ENCODE measurements around the gene CRAT.

The CRAT gene

DNA sequence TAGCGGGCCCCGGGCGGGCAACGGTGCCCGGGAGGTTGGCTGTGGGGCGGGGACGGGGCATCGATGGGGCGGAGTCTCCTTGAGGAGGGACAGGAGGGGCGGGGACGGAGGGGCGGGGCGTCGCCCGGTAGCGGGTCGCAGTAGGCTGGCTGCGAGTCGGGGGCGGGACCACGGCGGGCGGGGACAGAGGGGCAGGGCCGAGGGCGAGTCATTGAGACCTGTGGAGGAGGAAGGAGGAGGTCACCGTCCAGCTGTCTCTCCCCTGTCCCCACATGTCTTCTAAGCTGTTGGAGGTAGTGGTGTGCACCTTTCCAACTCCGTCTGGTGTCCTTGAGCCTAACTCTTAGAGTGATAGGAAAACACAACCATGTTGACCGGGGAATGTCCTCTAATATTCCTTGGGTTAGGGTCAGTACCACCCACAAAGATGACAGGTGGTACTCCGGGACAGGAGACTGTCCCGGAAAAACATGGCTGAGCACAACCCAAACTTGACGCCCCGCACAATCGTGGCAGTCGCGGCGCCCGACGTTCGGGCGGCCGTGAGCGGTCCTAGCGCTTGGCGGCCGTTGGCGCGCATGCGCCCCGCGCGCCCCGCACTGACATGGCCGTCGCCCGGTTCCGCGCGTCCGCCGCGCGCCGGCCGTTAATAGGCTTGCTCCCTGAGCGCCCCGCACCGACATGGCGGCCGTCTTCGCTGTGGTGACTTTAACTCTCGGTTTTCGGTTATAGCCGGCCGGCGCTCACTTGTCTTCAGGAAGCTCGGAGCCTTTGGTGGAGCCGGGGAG, at the start of gene CRAT, which contains the start of gene PTPA:
TSS of gene CRAT (minus strand) at position 54 of the 788 bp plus-strand sequence. CDS start 284 bp downstream, outside the sequence.
TSS of gene PTPA (plus strand) at position 676 of the 788 bp plus-strand sequence. CDS start 186 bp downstream, outside the sequence.
- peak; percentile 93 to 95 for DNase-seq (ENCODE audit: low read depth in 1 of 2, low spot score in 1 of 2)

- DNase-seq (ENCODE audit: low read depth in 1 of 2, low spot score in 1 of 2): no peak
These were observed 45.6 kb upstream of the CRAT start for GRCh38 chr9:129156163-129156562.

- no peak for DNase-seq (ENCODE audit: low read depth in 1 of 2, low spot score in 1 of 2)
These were observed 44.4 kb upstream of the CRAT start for GRCh38 chr9:129154866-129155477.

DNA sequence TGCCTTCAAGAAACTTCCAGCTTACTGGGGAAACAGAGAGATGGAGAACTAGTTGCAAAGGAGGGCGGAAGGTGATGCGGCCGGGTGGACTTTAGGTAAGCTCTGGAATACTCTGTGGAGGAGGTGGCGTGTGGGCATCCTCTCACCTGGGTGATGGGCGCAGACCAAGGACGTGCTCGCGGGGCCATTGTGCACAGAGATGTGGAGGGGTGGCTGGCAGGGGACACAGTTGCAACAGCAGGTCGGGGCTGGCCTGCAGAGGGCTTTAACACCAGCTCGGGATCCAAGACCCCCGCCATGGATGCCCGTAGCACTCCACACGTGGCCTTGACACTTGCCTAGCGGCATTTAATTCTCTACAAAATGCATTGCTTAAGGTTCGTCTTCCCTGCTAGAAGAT, 40.9 kb upstream of the CRAT start:
- DNase-seq (ENCODE audit: low read depth in 1 of 2, low spot score in 1 of 2): no peak

DNA sequence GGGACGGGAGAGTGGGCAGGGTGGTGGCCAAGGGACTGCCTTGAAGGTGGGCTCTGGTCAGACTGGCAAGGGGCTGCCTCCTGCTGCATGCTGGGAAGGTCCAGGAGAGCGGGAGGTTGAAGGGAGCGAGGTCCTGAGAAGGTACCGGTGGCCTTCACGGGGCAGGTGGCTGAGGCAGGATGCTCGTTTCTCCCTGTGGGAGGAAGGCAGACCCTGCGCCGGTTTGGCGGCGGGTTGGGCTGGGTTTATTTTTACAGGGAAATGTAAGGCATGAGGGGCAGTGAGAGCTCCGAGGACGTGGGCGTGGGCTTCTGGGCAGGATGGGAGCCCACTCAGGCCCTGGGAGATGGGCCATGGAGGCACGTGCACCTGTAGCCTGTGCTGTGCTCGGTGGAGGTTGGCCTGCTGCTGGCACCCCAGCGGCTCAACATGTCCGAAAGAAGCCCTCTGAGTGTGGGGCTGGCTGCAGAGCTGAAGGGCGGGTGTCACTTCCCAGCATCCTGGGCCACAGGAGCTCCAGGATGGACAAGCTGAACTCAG, 40.1 kb upstream of the CRAT start:
- DNase-seq (ENCODE audit: low read depth in 1 of 2, low spot score in 1 of 2): no peak

DNA sequence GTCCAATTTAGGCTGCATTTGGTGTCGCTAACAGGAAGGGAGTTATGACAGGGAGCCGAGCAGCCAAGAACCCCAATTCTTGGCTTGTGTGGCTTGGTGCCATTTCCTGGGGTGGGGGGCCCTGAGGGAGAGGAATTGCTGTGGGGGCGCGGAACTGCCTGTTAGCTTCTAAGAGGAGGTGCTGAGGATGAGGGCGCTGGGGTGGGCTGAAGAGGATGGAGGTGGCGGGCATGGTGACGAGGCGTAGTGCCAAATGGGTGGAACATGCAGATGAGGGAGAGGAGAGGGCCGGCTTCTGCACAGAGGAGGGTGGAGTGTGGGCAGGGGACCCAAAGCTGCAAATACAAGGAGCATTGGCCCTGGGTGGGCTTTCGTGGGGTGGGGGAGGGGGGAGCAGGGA, 39.5 kb upstream of the CRAT start:
- no peak for DNase-seq (ENCODE audit: low read depth in 1 of 2, low spot score in 1 of 2)

DNA sequence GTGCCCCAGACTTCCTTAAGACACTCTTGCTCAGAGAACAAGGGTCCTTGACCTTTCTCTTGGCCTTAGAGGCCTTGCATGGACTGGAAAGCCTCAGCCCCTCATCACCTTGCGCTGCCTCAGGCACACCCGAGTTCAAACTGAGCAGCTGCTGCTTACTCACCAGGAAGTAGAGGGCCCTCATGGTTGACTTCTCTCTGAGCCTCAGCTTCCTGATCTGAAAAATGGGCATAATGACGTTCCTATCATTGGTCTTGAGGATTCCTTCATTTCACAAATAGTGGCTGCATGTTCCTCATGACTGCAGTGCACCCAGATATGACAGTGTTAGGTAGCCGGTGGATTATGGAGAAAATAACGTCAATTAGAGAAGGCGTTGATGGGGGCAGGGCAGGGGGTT, 38.8 kb upstream of the CRAT start:
- DNase-seq (ENCODE audit: low read depth in 1 of 2, low spot score in 1 of 2): no peak

- DNase-seq (ENCODE audit: low read depth in 1 of 2, low spot score in 1 of 2): no peak
These were observed 38.0 kb upstream of the CRAT start for GRCh38 chr9:129148463-129149204.

- DNase-seq (ENCODE audit: low read depth in 1 of 2, low spot score in 1 of 2): no peak
These were observed 35.9 kb upstream of the CRAT start for GRCh38 chr9:129146441-129146941.

- DNase-seq (ENCODE audit: low read depth in 1 of 2, low spot score in 1 of 2): no peak
These were observed 35.3 kb upstream of the CRAT start for GRCh38 chr9:129145841-129146292.

DNA sequence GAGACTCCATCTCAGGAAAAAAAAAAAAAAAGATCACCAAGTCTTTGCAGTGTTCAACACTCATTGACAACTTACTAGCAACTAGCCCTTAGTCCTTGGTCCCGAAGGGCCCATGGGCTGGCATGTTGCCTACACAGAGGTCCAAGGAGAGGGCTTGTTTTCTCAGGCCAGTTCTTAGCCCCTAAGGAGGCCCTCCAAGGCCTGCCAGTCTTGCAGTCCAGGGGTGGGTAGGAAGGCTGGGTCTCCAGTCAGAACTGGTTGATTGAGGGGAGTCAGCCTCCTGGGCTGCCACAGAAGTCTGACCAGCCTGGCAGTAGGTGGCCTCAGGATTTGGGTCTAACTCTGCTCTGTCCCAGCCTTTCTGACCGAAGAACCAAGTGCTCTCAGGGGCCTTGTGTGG, 34.7 kb upstream of the CRAT start:
- DNase-seq (ENCODE audit: low read depth in 1 of 2, low spot score in 1 of 2): no peak

DNA sequence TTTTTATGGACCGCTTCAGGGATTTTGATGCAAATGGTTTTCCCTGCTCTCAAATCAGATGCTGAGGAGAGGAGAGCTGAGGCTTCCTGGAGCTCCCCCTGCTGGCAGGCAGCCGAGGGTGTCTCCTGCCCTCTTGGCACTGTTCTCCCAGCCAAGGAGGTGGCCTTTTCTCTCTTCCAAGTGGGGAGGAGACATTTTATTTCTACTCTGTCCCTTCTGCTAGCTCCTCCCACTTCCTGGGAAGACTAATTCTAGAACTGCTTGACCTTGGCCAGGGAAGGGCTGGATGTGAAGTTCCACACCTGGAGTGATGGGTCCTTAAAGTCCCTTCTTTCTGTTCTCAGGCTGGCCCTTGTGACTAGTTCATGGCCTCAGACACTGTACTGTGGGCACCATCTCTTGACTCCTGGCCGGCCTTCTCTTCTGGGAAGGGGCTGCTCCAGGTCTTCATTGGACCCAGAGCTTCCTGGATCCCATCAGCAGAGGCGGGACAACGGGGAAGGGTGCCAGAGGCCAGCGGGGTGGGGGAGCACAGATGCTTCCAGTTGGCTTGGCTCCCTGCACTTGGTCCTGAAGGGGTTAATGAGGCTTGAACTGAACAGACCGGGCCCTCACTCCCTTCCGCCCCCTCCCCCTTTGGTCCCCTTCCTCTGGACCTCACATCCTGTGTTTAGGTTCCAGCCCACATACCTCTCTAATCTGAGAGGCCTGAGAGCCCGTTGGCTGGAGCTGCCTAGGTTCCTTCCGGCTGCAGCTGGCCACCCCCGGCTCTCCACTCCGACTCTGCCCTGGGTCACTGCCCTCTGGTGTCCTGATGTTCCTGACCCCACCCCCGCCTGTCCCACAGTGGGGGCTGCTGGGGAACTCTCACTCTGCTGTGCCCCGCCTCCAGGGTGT, 32.7 kb upstream of the CRAT start:
- peak; percentile 53 to 64 for DNase-seq (ENCODE audit: low read depth in 1 of 2, low spot score in 1 of 2)

DNA sequence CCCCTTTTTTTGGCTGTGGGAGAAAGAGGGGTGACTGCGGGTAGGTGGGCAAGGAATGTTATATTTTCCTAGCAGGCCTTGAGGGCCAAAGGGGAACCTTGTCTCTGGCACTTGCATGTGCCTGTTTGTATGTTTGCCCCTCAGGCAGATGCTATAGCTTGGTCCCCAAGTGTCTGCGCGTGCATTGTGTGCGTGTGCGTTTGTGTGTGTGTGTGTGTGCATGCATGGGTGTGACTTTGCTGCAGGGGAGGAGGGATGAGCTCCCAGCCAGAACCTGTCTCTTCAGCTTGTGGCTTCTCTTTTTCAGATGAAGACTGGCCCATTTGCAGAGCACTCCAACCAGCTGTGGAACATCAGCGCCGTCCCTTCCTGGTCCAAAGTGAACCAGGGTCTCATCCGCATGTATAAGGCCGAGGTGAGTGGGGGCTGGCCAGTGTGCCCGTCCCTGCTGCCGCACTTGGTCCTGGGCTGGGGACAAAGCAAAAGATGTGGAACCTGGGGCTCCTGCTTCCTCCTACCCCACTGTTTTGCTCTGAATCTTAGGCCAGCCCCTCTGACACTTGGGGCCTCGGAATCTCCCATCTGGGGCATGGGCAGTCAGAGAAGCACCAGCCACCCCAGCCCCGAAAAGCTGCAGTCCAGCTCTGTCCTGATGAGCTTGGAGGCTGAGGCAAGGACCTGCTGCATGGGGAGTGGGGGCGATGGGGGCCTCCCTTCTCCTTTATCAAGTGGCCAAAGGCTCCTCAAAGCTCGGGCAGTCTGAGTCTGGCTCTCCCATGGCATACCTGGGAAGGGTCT, 31.7 kb upstream of the CRAT start:
- DNase-seq (ENCODE audit: low read depth in 1 of 2, low spot score in 1 of 2): no peak

DNA sequence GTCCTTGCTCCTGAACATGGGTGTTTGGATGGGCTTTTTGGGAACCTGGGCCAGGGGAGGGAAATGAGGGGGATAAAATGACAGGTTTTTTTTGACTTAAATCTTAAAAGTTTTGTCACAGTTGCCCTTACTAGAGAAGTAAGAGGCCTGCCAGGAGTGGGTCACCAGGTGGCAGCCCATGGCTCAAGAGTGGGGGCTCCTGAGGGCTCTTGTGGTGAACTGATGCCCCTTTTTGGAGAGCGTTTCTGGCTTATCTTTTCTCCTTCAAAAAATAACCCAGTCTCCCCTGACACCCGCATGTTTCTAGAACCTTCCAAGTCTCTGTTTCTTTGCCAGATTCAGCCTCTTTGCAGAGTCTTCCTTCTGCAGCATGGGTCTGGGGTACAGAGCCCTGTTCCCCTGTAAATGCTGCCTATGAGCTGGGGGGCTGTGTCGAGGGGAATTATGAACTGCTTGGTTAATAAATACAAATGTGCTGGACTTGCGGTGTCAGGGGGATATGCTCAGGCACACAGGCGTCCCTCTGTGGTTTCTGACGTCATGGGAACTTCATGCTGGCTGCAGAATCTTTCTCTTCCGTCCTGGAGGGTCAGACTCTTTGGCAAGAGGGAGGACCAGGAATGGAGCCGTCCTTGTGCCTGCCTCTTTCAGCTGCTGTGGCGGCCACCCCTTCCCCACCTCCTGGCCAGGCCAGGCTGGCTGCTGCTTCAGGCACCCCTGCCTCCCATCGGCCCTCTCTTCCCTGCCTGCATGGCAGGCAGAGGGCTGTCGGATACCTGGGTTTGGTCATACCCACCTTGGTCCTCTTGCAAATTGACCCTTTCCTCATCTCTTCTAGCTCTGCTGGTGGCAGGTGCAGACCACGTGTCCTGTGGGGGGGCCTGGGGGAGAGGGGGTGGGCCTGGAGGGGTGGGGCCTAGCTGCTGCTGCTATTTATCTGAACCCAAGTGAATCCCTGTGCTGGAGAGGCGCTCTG, 30.8 kb upstream of the CRAT start:
- DNase-seq (ENCODE audit: low read depth in 1 of 2, low spot score in 1 of 2): no peak

DNA sequence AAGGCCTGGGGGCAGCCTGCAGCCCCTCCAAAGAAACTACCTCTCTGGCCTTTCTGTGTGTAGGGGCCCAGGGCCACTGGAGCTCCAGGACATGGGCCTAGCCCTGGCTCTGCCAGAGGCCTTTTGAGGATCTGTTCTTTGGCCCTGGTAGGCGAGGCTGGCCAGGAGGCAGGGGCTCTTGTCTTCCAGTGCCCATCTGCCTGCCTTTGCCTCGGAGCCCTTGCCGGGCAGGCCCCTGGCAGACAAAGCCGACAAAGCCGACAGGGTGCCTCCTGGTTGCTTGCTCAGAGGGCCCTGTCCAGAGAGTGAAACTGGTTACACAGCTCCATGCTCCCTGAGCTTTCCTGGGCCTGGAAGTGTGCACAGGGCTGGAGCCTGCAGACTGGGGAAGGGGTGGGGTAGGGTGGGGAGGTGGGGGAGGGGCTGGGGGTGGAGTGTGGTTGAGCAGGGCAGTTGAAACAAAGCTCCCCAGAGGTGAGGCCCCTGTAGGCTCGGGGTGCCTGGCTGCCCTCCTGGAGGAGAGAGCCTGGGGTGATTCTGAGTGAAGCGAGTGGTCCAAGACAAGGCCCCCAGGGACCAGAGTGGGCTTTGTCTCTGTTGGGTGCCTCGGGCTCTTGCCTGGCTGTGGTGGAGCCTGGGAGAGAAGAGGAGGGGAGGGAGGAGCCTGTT, 29.9 kb upstream of the CRAT start:
- DNase-seq (ENCODE audit: low read depth in 1 of 2, low spot score in 1 of 2): no peak

DNA sequence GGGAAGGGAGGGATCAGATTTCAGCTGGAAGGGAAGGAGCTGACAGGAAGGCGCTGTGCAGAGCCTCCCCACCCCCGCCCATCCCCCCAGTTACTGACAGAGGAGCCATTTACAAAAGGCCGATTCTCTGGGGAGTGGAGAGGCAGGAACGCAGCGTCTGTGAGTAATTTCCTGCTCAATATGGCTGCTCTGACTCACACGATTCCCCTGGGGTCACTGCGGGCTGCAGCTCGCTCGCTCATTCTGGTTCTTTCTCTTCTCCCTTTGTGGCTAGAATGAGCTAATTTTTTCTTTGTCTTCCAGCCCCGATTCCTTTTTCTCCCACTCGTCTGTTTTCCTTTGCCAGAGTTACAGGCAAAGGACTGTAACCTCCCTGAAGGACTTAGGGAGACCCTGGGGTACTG, 29.4 kb upstream of the CRAT start:
- peak; percentile 56 to 62 for DNase-seq (ENCODE audit: low read depth in 1 of 2, low spot score in 1 of 2)

GRCh38 chr9:129139233-129139992, 28.8 kb upstream of the CRAT start:
- peak; percentile 37 to 48 for DNase-seq (ENCODE audit: low read depth in 1 of 2, low spot score in 1 of 2)

All from stimulated activated CD4-positive, alpha-beta T cell treated with anti-CD3 and anti-CD28 coated beads, Interleukin-15, amount 100 ng/mL, for 1 hour (primary cell).